Uterus (tissue), 2 donors: Measurements from ENCODE around the gene CHST15.

Experiments
- POLR2A ChIP-seq, 2 donors: fragments of 450-650 bp; IDR thresholded peaks; one replicate each; pipeline ENCODE4 v1.6.1; 2016; ENCODE audit warnings: antibody characterized with exemption in 2 of 2, mild to moderate bottlenecking in 1 of 2, moderate library complexity in 1 of 2
- TF ChIP-seq, protein P1 (sequence below), 4 experiments: fragments of 200-600 bp in 2 of 4; fragments of 450-650 bp in 2 of 4; sonication (generic) in 2 of 4; IDR thresholded peaks; one replicate each; pipeline ENCODE4 v1.5.1; 2016 to 2019; ENCODE audit warnings: antibody characterized with exemption in 4 of 4, mild to moderate bottlenecking in 2 of 4, moderate library complexity in 1 of 4

DNA sequence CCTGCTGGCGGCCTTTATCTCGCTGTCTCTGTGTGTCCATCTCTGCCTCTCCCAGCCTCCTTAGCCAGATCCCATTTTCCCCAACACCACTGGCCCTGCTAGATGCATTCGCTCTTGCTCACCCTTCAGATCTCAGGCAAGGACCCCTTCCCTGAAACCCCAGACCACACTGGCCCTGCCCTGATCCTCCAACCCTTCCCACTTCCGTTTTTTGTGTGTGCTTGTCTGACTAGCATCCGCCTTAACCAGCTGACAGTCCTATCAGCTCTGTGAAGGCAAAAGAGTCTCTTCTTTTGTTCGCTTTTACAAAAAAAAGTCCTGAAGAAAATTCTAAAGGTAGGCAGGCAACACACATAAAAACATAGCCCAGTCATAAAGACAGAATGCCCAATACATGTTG, 28.7 kb downstream of the CHST15 start:
- TF ChIP-seq, protein P1, sequence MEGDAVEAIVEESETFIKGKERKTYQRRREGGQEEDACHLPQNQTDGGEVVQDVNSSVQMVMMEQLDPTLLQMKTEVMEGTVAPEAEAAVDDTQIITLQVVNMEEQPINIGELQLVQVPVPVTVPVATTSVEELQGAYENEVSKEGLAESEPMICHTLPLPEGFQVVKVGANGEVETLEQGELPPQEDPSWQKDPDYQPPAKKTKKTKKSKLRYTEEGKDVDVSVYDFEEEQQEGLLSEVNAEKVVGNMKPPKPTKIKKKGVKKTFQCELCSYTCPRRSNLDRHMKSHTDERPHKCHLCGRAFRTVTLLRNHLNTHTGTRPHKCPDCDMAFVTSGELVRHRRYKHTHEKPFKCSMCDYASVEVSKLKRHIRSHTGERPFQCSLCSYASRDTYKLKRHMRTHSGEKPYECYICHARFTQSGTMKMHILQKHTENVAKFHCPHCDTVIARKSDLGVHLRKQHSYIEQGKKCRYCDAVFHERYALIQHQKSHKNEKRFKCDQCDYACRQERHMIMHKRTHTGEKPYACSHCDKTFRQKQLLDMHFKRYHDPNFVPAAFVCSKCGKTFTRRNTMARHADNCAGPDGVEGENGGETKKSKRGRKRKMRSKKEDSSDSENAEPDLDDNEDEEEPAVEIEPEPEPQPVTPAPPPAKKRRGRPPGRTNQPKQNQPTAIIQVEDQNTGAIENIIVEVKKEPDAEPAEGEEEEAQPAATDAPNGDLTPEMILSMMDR (IDR thresholded peaks at IDR 0.05) = no peak
- TF ChIP-seq POLR2A (IDR thresholded peaks at IDR 0.05) = no peak
